HL-60 (cell line): ENCODE results near the gene LIN7B.

Source experiments
- CTCF ChIP-seq: IDR thresholded peaks from one replicate; pipeline ENCODE4 v1.5.1; 2011; ENCODE audit warnings: low read length, control low read depth, inconsistent platforms; ENCODE audit not compliant: insufficient read depth
- GABPA ChIP-seq: IDR thresholded peaks from 2 replicates; pipeline ENCODE4 v1.6.1; 2012; ENCODE audit warnings: low read depth
- POLR2AphosphoS5 ChIP-seq: IDR thresholded peaks from 2 replicates; pipeline ENCODE4 v1.6.1; 2012; ENCODE audit warnings: low read depth
- REST ChIP-seq: IDR thresholded peaks from 2 replicates; pipeline ENCODE4 v1.6.1; 2012; ENCODE audit warnings: low read depth; ENCODE audit not compliant: insufficient replicate concordance
- SPI1 ChIP-seq: IDR thresholded peaks from 2 replicates; pipeline ENCODE4 v1.6.1; 2012; ENCODE audit warnings: low read depth, mild to moderate bottlenecking, borderline replicate concordance

- TF ChIP-seq POLR2AphosphoS5: no peak
- TF ChIP-seq CTCF: no peak
- TF ChIP-seq GABPA: no peak
- no peak for TF ChIP-seq SPI1
- no peak for TF ChIP-seq REST
Measured at GRCh38 chr19:49165865-49166301, 51.7 kb downstream of the LIN7B start.
